ENCODE results near the gene TAGLN.

Gene TAGLN

GRCh38 chr11:117199053-117199915, at the start of gene TAGLN:
Gene TAGLN (plus strand): TSS chr11:117199370. CDS start chr11:117203014, 3,644 bp downstream.
- ATAC-seq (no peak), DNase-seq (ENCODE audit: low spot score in 2 of 2) (no peak)
- H3K9me3 Mint-ChIP-seq, result no peaks in the 10 kb centered on the region
- H3K4me3 Mint-ChIP-seq, result no peak within 1 kb of the TSS
- peaks cover 6% of the 10 kb centered on the region for H3K4me1 Mint-ChIP-seq
- peak within 1 kb of the TSS; percentile 81 for H3K27ac Mint-ChIP-seq
- peaks cover 19% of the 10 kb centered on the region for H3K36me3 Mint-ChIP-seq

DNA sequence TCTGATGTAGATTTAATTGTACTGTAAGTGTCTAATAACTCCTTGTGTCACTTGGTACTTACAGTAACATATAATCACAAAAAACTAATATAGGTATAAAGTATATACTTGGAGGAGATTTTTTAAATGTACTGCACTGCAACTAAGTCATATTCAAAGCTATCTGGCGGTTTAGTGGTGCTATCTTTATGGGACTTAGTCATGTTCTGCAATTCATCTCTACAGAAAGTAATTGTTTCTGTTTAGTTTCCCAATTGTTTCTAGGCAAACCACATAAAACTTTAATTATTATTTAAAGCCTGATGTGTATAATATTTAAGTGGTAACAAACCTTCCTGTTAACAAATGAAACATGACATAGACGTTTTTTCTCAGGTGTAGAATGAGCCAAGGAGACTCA, 47.1 kb upstream of the TAGLN start:
- Mint-ChIP-seq H3K27ac (no peak overlapping the region), H3K9me3 (no peaks in the 10 kb centered on the region), H3K4me1 (peaks cover 10% of the 10 kb centered on the region), H3K4me3 (no peak overlapping the region), H3K36me3 (peaks cover 100% of the 10 kb centered on the region)
- ATAC-seq (no peak), DNase-seq (ENCODE audit: low spot score in 2 of 2) (no peak)

GRCh38 chr11:117154468-117154867, 44.7 kb upstream of the TAGLN start:
- ATAC-seq, result no peak
- Mint-ChIP-seq H3K27ac (no peak overlapping the region), H3K9me3 (no peaks in the 10 kb centered on the region), H3K4me3 (no peak overlapping the region), H3K4me1 (peaks cover 7% of the 10 kb centered on the region), H3K36me3 (peaks cover 99% of the 10 kb centered on the region)
- DNase-seq (ENCODE audit: low spot score in 2 of 2), result no peak

DNA sequence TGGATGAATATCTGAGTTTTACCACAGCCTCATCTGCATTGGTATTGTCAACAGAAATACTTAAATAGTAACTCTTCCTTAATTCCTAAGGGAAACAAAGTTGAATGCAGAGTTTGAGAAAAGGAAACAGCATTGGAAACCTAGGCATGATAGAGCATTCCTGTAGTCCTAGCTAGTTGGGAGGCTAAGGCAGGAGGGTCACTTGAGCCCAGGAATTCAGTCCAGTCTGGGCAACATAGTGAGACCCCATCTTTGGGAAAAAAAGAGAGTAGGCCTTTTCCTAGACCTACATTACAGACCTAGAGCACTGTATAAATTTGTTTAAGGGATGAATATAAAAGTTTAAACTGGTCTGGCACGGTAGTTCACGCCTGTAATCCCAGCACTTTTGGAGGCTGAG, 41.7 kb upstream of the TAGLN start:
- ATAC-seq (no peak), DNase-seq (ENCODE audit: low spot score in 2 of 2) (no peak)
- Mint-ChIP-seq H3K36me3 (peaks cover 99% of the 10 kb centered on the region), H3K9me3 (no peaks in the 10 kb centered on the region), H3K4me3 (no peak overlapping the region), H3K27ac (peak overlapping the region; percentile 23), H3K4me1 (peaks cover 7% of the 10 kb centered on the region)

GRCh38 chr11:117159892-117160291, 39.3 kb upstream of the TAGLN start:
- DNase-seq (ENCODE audit: low spot score in 2 of 2) (no peak), ATAC-seq (peak; percentile 65)
- H3K27ac Mint-ChIP-seq, result peak overlapping the region; percentile 29
- peaks cover 99% of the 10 kb centered on the region for H3K36me3 Mint-ChIP-seq
- H3K4me3 Mint-ChIP-seq, result no peak overlapping the region
- peaks cover 7% of the 10 kb centered on the region for H3K4me1 Mint-ChIP-seq
- no peaks in the 10 kb centered on the region for H3K9me3 Mint-ChIP-seq

- DNase-seq (ENCODE audit: low spot score in 2 of 2), result no peak
- Mint-ChIP-seq H3K36me3 (peaks cover 99% of the 10 kb centered on the region), H3K27ac (no peak overlapping the region), H3K4me1 (peaks cover 7% of the 10 kb centered on the region), H3K9me3 (no peaks in the 10 kb centered on the region), H3K4me3 (no peak overlapping the region)
- no peak for ATAC-seq
Observed at GRCh38 chr11:117160826-117161225, 38.3 kb upstream of the TAGLN start.

- no peaks in the 10 kb centered on the region for H3K4me1 Mint-ChIP-seq
Observed at GRCh38 chr11:117166491-117166890, 32.7 kb upstream of the TAGLN start.

DNA sequence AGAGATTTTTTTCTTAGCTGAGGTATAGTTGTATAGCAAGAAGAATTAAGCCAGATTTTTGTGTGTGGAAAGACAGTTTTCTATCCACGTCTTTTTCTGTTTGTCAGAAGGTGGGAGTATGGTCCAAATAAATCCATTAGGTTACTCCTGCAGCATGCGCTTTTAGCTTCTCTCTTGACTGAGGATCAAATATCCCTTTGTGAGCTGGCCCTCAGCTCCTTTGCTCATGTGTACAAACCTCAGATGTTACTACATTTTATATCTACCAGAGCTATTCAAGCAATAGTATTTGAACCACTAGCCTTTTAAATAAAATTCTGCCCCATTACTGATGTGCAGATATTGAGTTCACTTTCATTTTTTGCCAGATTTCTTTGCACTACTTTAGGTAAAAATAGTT, 29.4 kb upstream of the TAGLN start:
- Mint-ChIP-seq H3K36me3 (peaks cover 76% of the 10 kb centered on the region), H3K4me1 (peaks cover 7% of the 10 kb centered on the region), H3K9me3 (no peaks in the 10 kb centered on the region), H3K4me3 (no peak overlapping the region), H3K27ac (no peak overlapping the region)
- ATAC-seq (no peak), DNase-seq (ENCODE audit: low spot score in 2 of 2) (no peak)

More at GRCh38 chr11:117166491-117166890, 32.7 kb upstream of the TAGLN start:
- DNase-seq (ENCODE audit: low spot score in 2 of 2), result no peak
- Mint-ChIP-seq H3K9me3 (no peaks in the 10 kb centered on the region), H3K27ac (peak overlapping the region; percentile 33), H3K36me3 (peaks cover 96% of the 10 kb centered on the region), H3K4me3 (no peak overlapping the region)
- ATAC-seq, result no peak

- peaks cover 7% of the 10 kb centered on the region for H3K4me1 Mint-ChIP-seq
- no peak overlapping the region for H3K27ac Mint-ChIP-seq
- H3K4me3 Mint-ChIP-seq, result no peak overlapping the region
- no peak for ATAC-seq
- no peaks in the 10 kb centered on the region for H3K9me3 Mint-ChIP-seq
- no peak for DNase-seq (ENCODE audit: low spot score in 2 of 2)
- peaks cover 71% of the 10 kb centered on the region for H3K36me3 Mint-ChIP-seq
Observed at GRCh38 chr11:117170210-117170609, 29.0 kb upstream of the TAGLN start.

DNA sequence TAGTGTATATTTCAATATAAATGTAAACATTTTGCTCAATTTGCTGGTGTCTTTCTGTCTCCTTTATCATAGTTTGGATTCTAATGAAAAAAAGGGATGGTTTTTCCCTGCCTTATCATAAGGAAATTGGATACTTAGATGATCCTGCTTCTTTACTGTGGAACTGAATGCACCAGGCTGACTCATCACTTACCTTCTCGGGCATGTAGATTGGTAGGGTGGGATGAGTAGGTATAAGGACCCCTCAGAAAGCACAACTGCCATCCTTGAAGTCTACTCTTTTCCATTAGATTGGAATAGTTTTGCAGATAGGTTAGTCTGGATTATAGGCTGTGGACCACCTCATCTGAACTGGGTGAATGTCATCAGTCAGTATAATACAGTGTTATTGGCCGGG, 28.2 kb upstream of the TAGLN start:
- DNase-seq (ENCODE audit: low spot score in 2 of 2), result no peak
- H3K4me1 Mint-ChIP-seq, result peaks cover 7% of the 10 kb centered on the region
- no peak for ATAC-seq
- H3K9me3 Mint-ChIP-seq, result no peaks in the 10 kb centered on the region
- H3K27ac Mint-ChIP-seq, result no peak overlapping the region
- H3K4me3 Mint-ChIP-seq, result no peak overlapping the region
- peaks cover 63% of the 10 kb centered on the region for H3K36me3 Mint-ChIP-seq

- no peak overlapping the region for H3K4me3 Mint-ChIP-seq
- DNase-seq (ENCODE audit: low spot score in 2 of 2), result no peak
- peak overlapping the region; percentile 40 for H3K27ac Mint-ChIP-seq
- no peaks in the 10 kb centered on the region for H3K9me3 Mint-ChIP-seq
- ATAC-seq, result no peak
- peaks cover 58% of the 10 kb centered on the region for H3K36me3 Mint-ChIP-seq
- peaks cover 7% of the 10 kb centered on the region for H3K4me1 Mint-ChIP-seq
Observed at GRCh38 chr11:117171404-117172061, 27.6 kb upstream of the TAGLN start.

GRCh38 chr11:117172724-117173421, 26.3 kb upstream of the TAGLN start:
- DNase-seq (ENCODE audit: low spot score in 2 of 2) (no peak), ATAC-seq (no peak)
- Mint-ChIP-seq H3K4me3 (no peak overlapping the region), H3K9me3 (no peaks in the 10 kb centered on the region), H3K4me1 (peaks cover 11% of the 10 kb centered on the region), H3K27ac (peak overlapping the region; percentile 40), H3K36me3 (peaks cover 44% of the 10 kb centered on the region)

- DNase-seq (ENCODE audit: low spot score in 2 of 2) (no peak), ATAC-seq (no peak)
- Mint-ChIP-seq H3K9me3 (no peaks in the 10 kb centered on the region), H3K4me3 (no peak overlapping the region), H3K27ac (peak overlapping the region; percentile 68), H3K36me3 (peaks cover 30% of the 10 kb centered on the region), H3K4me1 (peaks cover 25% of the 10 kb centered on the region)
Observed at GRCh38 chr11:117175104-117175503, 24.1 kb upstream of the TAGLN start.

DNA sequence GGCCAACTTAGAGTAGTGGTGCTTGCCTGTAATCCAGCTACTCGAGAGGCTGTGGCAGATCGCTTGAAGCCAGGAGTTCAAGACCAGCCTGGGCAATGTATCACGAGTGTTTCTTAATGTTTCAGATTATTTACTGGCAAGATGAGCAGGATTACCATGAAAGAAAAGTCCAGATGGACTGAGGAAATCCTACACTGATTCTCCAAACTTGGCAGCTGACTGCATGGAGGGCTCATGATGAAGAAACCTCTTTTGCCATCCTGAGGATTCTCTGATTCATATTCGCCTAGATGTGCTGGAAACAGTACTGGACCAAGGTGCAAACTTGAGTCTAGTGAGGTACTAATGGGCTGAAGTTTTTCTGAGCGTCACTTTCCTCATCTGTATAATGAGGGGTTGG, 23.4 kb upstream of the TAGLN start:
- ATAC-seq (no peak), DNase-seq (ENCODE audit: low spot score in 2 of 2) (no peak)
- no peaks in the 10 kb centered on the region for H3K9me3 Mint-ChIP-seq
- H3K4me3 Mint-ChIP-seq, result no peak overlapping the region
- H3K4me1 Mint-ChIP-seq, result peaks cover 32% of the 10 kb centered on the region
- no peak overlapping the region for H3K27ac Mint-ChIP-seq
- H3K36me3 Mint-ChIP-seq, result peaks cover 23% of the 10 kb centered on the region

- ATAC-seq (no peak), DNase-seq (ENCODE audit: low spot score in 2 of 2) (no peak)
- Mint-ChIP-seq H3K9me3 (no peaks in the 10 kb centered on the region), H3K4me1 (peaks cover 36% of the 10 kb centered on the region), H3K36me3 (peaks cover 20% of the 10 kb centered on the region), H3K4me3 (no peak overlapping the region), H3K27ac (no peak overlapping the region)
Observed at GRCh38 chr11:117176186-117176585, 23.0 kb upstream of the TAGLN start.

Data from stimulated activated effector memory CD8-positive, alpha-beta T cell treated with anti-CD3 and anti-CD28 coated beads, Interleukin-12 subunit alpha, Interleukin-12 subunit beta, amount 100 ng/mL, for 72 hours (primary cell).